Neural progenitor cell (in vitro differentiated cells): ENCODE data around the gene ATP8B4. TPM values are rescaled to one million over a fixed set of nuclear protein-coding genes. Genes with fewer than 3 reads are reported as not detected.

ENCODE experiments used
- DNase-seq: peaks from one replicate; pipeline ENCODE4 v3.0.0-alpha.2; 2016; ENCODE audit warnings: low spot score
- H2AFZ ChIP-seq: fragments of 200-600 bp; sonication (generic); replicated peaks from 2 replicates; pipeline ENCODE4 v1.6.1; 2016; ENCODE audit warnings: antibody characterized with exemption
- H3F3A ChIP-seq: fragments of 200-600 bp; sonication (generic); 2 replicates; pipeline ENCODE4 v1.6.1; 2016; ENCODE audit warnings: antibody characterized with exemption, low read depth
- H3K27ac ChIP-seq: fragments of 200-600 bp; sonication (generic); 2 replicates; pipeline ENCODE4 v1.5.1; 2016; ENCODE audit warnings: mild to moderate bottlenecking
- H3K27me3 ChIP-seq: fragments of 200-600 bp; sonication (generic); 2 replicates; pipeline ENCODE4 v1.6.1; 2016; ENCODE audit warnings: mild to moderate bottlenecking, moderate library complexity
- H3K36me3 ChIP-seq: fragments of 200-600 bp; sonication (generic); 2 replicates; pipeline ENCODE4 v1.5.1; 2016
- H3K4me1 ChIP-seq: fragments of 200-600 bp; sonication (generic); 2 replicates; pipeline ENCODE4 v1.6.1; 2016; ENCODE audit warnings: mixed run types
- H3K4me2 ChIP-seq: fragments of 200-600 bp; sonication (generic); 2 replicates; pipeline ENCODE4 v1.6.1; 2016
- H3K4me3 ChIP-seq: fragments of 200-600 bp; sonication (generic); 2 replicates; pipeline ENCODE4 v1.5.1; 2016
- H3K79me2 ChIP-seq: fragments of 200-600 bp; sonication (generic); 2 replicates; pipeline ENCODE4 v1.6.1; 2016; ENCODE audit warnings: low read depth
- H3K9ac ChIP-seq: fragments of 200-600 bp; sonication (generic); 2 replicates; pipeline ENCODE4 v1.6.1; 2016
- H3K9me3 ChIP-seq: fragments of 200-600 bp; sonication (generic); 2 replicates; pipeline ENCODE4 v1.5.1; 2016; ENCODE audit warnings: low read depth
- H4K20me1 ChIP-seq: fragments of 200-600 bp; sonication (generic); 2 replicates; pipeline ENCODE4 v1.6.1; 2016; ENCODE audit warnings: low read depth
- H3K27ac Mint-ChIP-seq: 3 replicates; pipeline ENCODE4 v1.8.0; 2021; ENCODE audit warnings: mixed read lengths
- H3K27me3 Mint-ChIP-seq: 2 replicates; pipeline ENCODE4 v1.8.0; 2022; ENCODE audit warnings: low read depth, mild to moderate bottlenecking, inconsistent platforms, moderate library complexity, mixed read lengths; ENCODE audit not compliant: insufficient read depth
- H3K36me3 Mint-ChIP-seq: 3 replicates; pipeline ENCODE4 v1.8.0; 2021; ENCODE audit warnings: mixed read lengths
- H3K4me1 Mint-ChIP-seq: 3 replicates; pipeline ENCODE4 v1.8.0; 2021; ENCODE audit warnings: mixed read lengths
- H3K4me3 Mint-ChIP-seq: 3 replicates; pipeline ENCODE4 v1.8.0; 2021; ENCODE audit warnings: mild to moderate bottlenecking, moderate library complexity, mixed read lengths
- H3K9me3 Mint-ChIP-seq: 3 replicates; pipeline ENCODE4 v1.8.0; 2020; ENCODE audit warnings: mixed read lengths
- EZH2 ChIP-seq: fragments of 200-600 bp; sonication (generic); IDR thresholded peaks from 2 replicates; pipeline ENCODE4 v1.6.1; 2017; ENCODE audit warnings: antibody characterized with exemption, mild to moderate bottlenecking, moderate library complexity
- EZH2phosphoT487 ChIP-seq: fragments of 200-600 bp; sonication (generic); IDR thresholded peaks from 2 replicates; pipeline ENCODE4 v1.6.1; 2017; ENCODE audit warnings: antibody characterized with exemption
- total RNA-seq: library from RNA; depleted of rRNA; stranded (reverse); fragments of >200 nt; gene quantifications from 2 replicates; pipeline ENCODE4 v1.2.3, GENCODE V29; 2015; ENCODE audit warnings: low replicate concordance
- TF ChIP-seq, protein P1 (sequence below): fragments of 200-600 bp; sonication (generic); IDR thresholded peaks from 2 replicates; pipeline ENCODE4 v1.5.1; 2017; ENCODE audit warnings: antibody characterized with exemption, mild to moderate bottlenecking

Gene ATP8B4
- total RNA-seq, 1 donor from 2014 or later = 2.7 TPM

DNA sequence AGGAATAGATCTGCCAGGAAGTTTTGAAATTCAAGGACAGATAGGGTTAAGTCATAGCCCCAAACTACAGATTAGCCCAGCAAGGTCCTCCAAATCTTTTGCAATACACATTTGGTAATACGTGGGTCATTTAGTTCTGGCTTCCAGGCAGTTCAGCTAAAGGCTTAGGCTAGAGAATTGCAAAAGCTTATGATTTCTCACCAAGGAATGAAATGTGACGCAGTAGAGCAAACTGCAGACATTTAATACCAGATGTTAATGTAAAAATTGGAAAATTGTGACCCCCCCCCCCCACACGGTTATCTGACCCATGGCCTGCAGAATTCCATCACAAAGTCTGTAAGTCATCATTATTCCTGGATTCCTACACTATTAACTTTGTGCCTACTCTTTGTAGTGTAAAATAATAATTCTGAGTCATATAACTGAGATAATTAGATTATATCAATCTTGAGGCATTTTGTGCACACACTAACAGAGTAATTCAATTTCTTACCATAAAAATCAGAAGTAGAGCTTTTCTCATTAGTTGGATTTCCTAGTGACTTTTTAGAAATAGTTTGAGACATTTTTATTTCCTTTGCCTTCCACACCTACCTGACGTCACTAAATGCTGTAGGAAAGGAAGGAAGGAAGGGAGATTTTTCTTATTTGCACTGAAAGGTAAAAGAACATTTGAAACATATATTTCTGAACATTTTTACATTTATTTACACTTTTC lies 263.0 kb downstream of the ATP8B4 start:
- Histone ChIP-seq H3K9ac (no peak overlapping the region), H3K79me2 (no peaks in the 10 kb centered on the region)

DNA sequence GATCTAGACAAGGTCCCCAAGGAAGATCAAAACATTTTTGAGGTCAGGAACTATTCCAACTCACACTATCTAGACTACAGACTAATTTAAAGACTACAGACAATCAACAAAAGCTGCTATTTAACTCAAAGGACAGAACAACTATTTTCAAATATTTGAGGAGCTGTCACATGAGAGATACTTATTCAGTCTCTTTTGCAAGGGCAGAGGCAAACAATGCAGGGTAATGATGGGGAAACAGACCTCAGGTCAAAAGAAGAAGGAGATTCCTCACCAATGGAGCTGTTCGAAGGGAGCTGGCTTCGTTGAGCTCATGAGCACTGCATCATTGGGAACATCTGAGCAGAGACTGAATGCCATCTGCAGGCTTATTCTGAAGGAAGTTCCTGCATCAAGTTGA lies 266.3 kb downstream of the ATP8B4 start:
- Histone ChIP-seq H3K36me3 (no peaks in the 10 kb centered on the region), H3F3A (no peaks in the 10 kb centered on the region), H3K9me3 (no peaks in the 10 kb centered on the region), H3K4me2 (no peak overlapping the region), H2AFZ (no peak overlapping the region), H3K9ac (no peak overlapping the region), H3K27ac (no peak overlapping the region), H3K4me3 (no peak overlapping the region), H3K4me1 (no peaks in the 10 kb centered on the region), H3K79me2 (no peaks in the 10 kb centered on the region), H4K20me1 (no peaks in the 10 kb centered on the region), H3K27me3 (no peaks in the 10 kb centered on the region)
- Mint-ChIP-seq H3K4me3 (no peak overlapping the region), H3K9me3 (no peaks in the 10 kb centered on the region), H3K4me1 (no peaks in the 10 kb centered on the region), H3K27me3 (peaks cover 2% of the 10 kb centered on the region), H3K27ac (no peak overlapping the region), H3K36me3 (no peaks in the 10 kb centered on the region)
- no peak for DNase-seq
- TF ChIP-seq EZH2 (no peak), EZH2phosphoT487 (no peak)
- TF ChIP-seq, protein P1, sequence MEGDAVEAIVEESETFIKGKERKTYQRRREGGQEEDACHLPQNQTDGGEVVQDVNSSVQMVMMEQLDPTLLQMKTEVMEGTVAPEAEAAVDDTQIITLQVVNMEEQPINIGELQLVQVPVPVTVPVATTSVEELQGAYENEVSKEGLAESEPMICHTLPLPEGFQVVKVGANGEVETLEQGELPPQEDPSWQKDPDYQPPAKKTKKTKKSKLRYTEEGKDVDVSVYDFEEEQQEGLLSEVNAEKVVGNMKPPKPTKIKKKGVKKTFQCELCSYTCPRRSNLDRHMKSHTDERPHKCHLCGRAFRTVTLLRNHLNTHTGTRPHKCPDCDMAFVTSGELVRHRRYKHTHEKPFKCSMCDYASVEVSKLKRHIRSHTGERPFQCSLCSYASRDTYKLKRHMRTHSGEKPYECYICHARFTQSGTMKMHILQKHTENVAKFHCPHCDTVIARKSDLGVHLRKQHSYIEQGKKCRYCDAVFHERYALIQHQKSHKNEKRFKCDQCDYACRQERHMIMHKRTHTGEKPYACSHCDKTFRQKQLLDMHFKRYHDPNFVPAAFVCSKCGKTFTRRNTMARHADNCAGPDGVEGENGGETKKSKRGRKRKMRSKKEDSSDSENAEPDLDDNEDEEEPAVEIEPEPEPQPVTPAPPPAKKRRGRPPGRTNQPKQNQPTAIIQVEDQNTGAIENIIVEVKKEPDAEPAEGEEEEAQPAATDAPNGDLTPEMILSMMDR = no peak

More for the DNA sequence above, 263.0 kb downstream of the ATP8B4 start:
- H3K36me3 ChIP-seq = no peaks in the 10 kb centered on the region
- no peak overlapping the region for H3K4me2 ChIP-seq
- H3K27ac ChIP-seq = no peak overlapping the region
- H2AFZ ChIP-seq = no peak overlapping the region
- Mint-ChIP-seq H3K4me3 (no peak overlapping the region), H3K27me3 (peaks cover 4% of the 10 kb centered on the region), H3K27ac (no peak overlapping the region), H3K9me3 (no peaks in the 10 kb centered on the region), H3K4me1 (no peaks in the 10 kb centered on the region), H3K36me3 (no peaks in the 10 kb centered on the region)
- TF ChIP-seq, protein P1 = no peak
- TF ChIP-seq EZH2 (no peak), EZH2phosphoT487 (no peak)
- DNase-seq = no peak
- no peaks in the 10 kb centered on the region for H4K20me1 ChIP-seq
- no peaks in the 10 kb centered on the region for H3K4me1 ChIP-seq
- H3K4me3 ChIP-seq = no peak overlapping the region
- no peaks in the 10 kb centered on the region for H3K9me3 ChIP-seq
- no peaks in the 10 kb centered on the region for H3F3A ChIP-seq
- H3K27me3 ChIP-seq = no peaks in the 10 kb centered on the region

DNA sequence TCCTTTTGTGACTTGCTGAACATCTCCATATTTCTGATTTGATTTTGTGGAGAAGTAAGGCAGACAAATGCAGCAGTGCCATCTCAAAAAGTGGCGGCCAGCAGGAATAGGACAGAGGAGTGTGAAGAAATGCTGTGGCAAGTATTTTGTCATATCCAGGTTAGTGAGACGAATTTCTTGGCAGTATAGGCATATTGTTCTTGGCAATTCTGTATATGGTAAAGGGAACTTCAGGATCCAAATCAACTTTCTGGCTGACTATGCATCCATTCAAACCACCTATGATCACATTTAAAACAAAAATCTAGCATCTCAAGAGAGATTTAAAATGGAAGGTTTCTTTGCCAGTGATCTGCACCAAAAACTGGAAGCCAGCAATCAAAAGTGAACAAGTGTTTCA lies 270.2 kb downstream of the ATP8B4 start:
- TF ChIP-seq EZH2phosphoT487 (no peak), EZH2 (no peak)
- TF ChIP-seq, protein P1 = no peak
- Histone ChIP-seq H3K4me2 (no peak overlapping the region), H2AFZ (no peak overlapping the region), H3K79me2 (no peaks in the 10 kb centered on the region), H3K9me3 (no peaks in the 10 kb centered on the region), H3K27ac (no peak overlapping the region), H3K27me3 (no peaks in the 10 kb centered on the region), H3F3A (no peaks in the 10 kb centered on the region), H4K20me1 (no peaks in the 10 kb centered on the region), H3K9ac (no peak overlapping the region), H3K4me3 (no peak overlapping the region), H3K36me3 (no peaks in the 10 kb centered on the region), H3K4me1 (no peaks in the 10 kb centered on the region)
- no peak overlapping the region for H3K4me3 Mint-ChIP-seq
- no peaks in the 10 kb centered on the region for H3K9me3 Mint-ChIP-seq
- H3K27ac Mint-ChIP-seq = no peak overlapping the region
- H3K27me3 Mint-ChIP-seq = peaks cover 2% of the 10 kb centered on the region
- no peaks in the 10 kb centered on the region for H3K4me1 Mint-ChIP-seq
- DNase-seq = no peak
- H3K36me3 Mint-ChIP-seq = no peaks in the 10 kb centered on the region
